NCI-H82 treated with DMSO at 0.1 percent for 48 hours (cell line): ENCODE data around the gene MUC22.
"Not testable (repeated sequence)": the region's sequence is repeated elsewhere in the genome, so short reads cannot be mapped to it uniquely, and the experiment has no call there.

Experiments used
- DNase-seq: peaks from one replicate; lab custom pipeline; 2025; ENCODE audit not compliant: unreplicated experiment; lab: John Stamatoyannopoulos, UW

Gene MUC22

GRCh38 chr6:31037169-31037568 lies 26.9 kb downstream of the MUC22 start:
- no peak for DNase-seq

GRCh38 chr6:31037682-31038081 lies 27.4 kb downstream of the MUC22 start:
- DNase-seq = no peak

GRCh38 chr6:31038559-31038958 lies 28.3 kb downstream of the MUC22 start:
- DNase-seq = no peak

- DNase-seq = no peak
These were observed 30.5 kb downstream of the MUC22 start for GRCh38 chr6:31040801-31041200.

GRCh38 chr6:31041372-31041974 lies 31.2 kb downstream of the MUC22 start:
- DNase-seq = no peak

GRCh38 chr6:31042806-31043205 lies 32.5 kb downstream of the MUC22 start:
- DNase-seq = peak; percentile 38

GRCh38 chr6:31048099-31048498 lies 37.8 kb downstream of the MUC22 start:
- DNase-seq = no peak

- no peak for DNase-seq
These were observed 39.2 kb downstream of the MUC22 start for GRCh38 chr6:31049518-31049917.

GRCh38 chr6:31053187-31053586 lies 42.9 kb downstream of the MUC22 start:
- DNase-seq = not testable (repeated sequence)

- no peak for DNase-seq
These were observed 43.6 kb downstream of the MUC22 start for GRCh38 chr6:31053873-31054272.

GRCh38 chr6:31055441-31055840 lies 45.2 kb downstream of the MUC22 start:
- no peak for DNase-seq

- no peak for DNase-seq
These were observed 47.2 kb downstream of the MUC22 start for GRCh38 chr6:31057426-31058003.

- DNase-seq = no peak
These were observed 48.0 kb downstream of the MUC22 start for GRCh38 chr6:31058128-31058894.

- DNase-seq = no peak
These were observed 49.9 kb downstream of the MUC22 start for GRCh38 chr6:31060145-31060544.

GRCh38 chr6:31063906-31064435 lies 53.7 kb downstream of the MUC22 start:
- no peak for DNase-seq

GRCh38 chr6:31065556-31065955 lies 55.3 kb downstream of the MUC22 start:
- no peak for DNase-seq

GRCh38 chr6:31067028-31067427 lies 56.8 kb downstream of the MUC22 start:
- DNase-seq = not testable (repeated sequence)

- DNase-seq = not testable (repeated sequence)
These were observed 57.8 kb downstream of the MUC22 start for GRCh38 chr6:31067891-31068668.

GRCh38 chr6:31068669-31069340 lies 58.5 kb downstream of the MUC22 start:
- DNase-seq = peak; percentile 35

- DNase-seq = no peak
These were observed 60.5 kb downstream of the MUC22 start for GRCh38 chr6:31070711-31071197.

- no peak for DNase-seq
These were observed 64.1 kb downstream of the MUC22 start for GRCh38 chr6:31074401-31074800.
